ENCODE data around the gene KICS2. TPM values are rescaled to one million over a fixed set of nuclear protein-coding genes. Genes with fewer than 3 reads are reported as not detected.

The KICS2 gene
- total and polyA plus RNA-seq, 2 donors, result 3.3 to 5.7 TPM

- Histone ChIP-seq H3K4me3 (ENCODE audit: low read depth, low read length) (no peak overlapping the region), H3K27ac (ENCODE audit: low read depth) (no peak overlapping the region), H3K36me3 (ENCODE audit: insufficient read depth) (no peaks in the 10 kb centered on the region), H3K4me1 (ENCODE audit: insufficient read depth) (no peaks in the 10 kb centered on the region)
- WGBS, result 56% methylated on average over 1 of the region's 1 CpG
- DNase-seq (ENCODE audit: extremely low spot score), result no peak
These were observed 44.0 kb downstream of the KICS2 start for GRCh38 chr12:64178122-64178521.

GRCh38 chr12:64177001-64177400, 45.1 kb downstream of the KICS2 start:
- Histone ChIP-seq H3K36me3 (ENCODE audit: insufficient read depth) (no peaks in the 10 kb centered on the region), H3K4me3 (ENCODE audit: low read depth, low read length) (no peak overlapping the region), H3K4me1 (ENCODE audit: insufficient read depth) (no peaks in the 10 kb centered on the region), H3K27ac (ENCODE audit: low read depth) (no peak overlapping the region)
- DNase-seq (ENCODE audit: extremely low spot score), result no peak
- WGBS, result 77% methylated on average over 7 of the region's 7 CpGs

GRCh38 chr12:64175254-64175945, 46.7 kb downstream of the KICS2 start:
- Histone ChIP-seq H3K4me1 (ENCODE audit: insufficient read depth) (no peaks in the 10 kb centered on the region), H3K36me3 (ENCODE audit: insufficient read depth) (no peaks in the 10 kb centered on the region), H3K27ac (ENCODE audit: low read depth) (no peak overlapping the region), H3K4me3 (ENCODE audit: low read depth, low read length) (no peak overlapping the region)
- WGBS, result 63% methylated on average over 2 of the region's 2 CpGs
- DNase-seq (ENCODE audit: extremely low spot score), result no peak

- Histone ChIP-seq H3K27ac (ENCODE audit: low read depth) (no peak overlapping the region), H3K36me3 (ENCODE audit: insufficient read depth) (no peaks in the 10 kb centered on the region), H3K4me1 (ENCODE audit: insufficient read depth) (no peaks in the 10 kb centered on the region), H3K4me3 (ENCODE audit: low read depth, low read length) (no peak overlapping the region)
- 87% methylated on average over 3 of the region's 3 CpGs for WGBS
- no peak for DNase-seq (ENCODE audit: extremely low spot score)
These were observed 48.6 kb downstream of the KICS2 start for GRCh38 chr12:64173456-64173855.

Small RNA genes within 50 kb of the gene (small RNA-seq; reads per million reads assigned to genes)
- gene RNU5A-7P (not detected), gene RNU6-1009P (not detected)

Other genes with a start within 250 kb of the KICS2 start
- 0.95 TPM for gene C12orf56, start 168.5 kb upstream of the KICS2 start, total RNA-seq
- 0.19 TPM for gene C12orf56, start 168.5 kb upstream of the KICS2 start, polyA plus RNA-seq
- gene XPOT, start 182.1 kb upstream of the KICS2 start, total RNA-seq, result 77.1 TPM
- 24.5 TPM for gene XPOT, start 182.1 kb upstream of the KICS2 start, polyA plus RNA-seq
- 63.3 TPM for gene TBK1, start 229.8 kb upstream of the KICS2 start, total RNA-seq
- 14.1 TPM for gene TBK1, start 229.8 kb upstream of the KICS2 start, polyA plus RNA-seq